Epithelial cell of proximal tubule (primary cell): ENCODE measurements around the gene DENND1A. TPM values are rescaled to one million over a fixed set of nuclear protein-coding genes. Genes with fewer than 3 reads are reported as not detected.

Experiments
- DNase-seq: peaks from one replicate; pipeline ENCODE4 v3.0.0-alpha.2; 2011; ENCODE audit warnings: low read depth
- H3K4me3 ChIP-seq: 2 replicates; pipeline ENCODE4 v1.5.1; 2011; ENCODE audit warnings: low read depth, mild to moderate bottlenecking, low read length
- total RNA-seq: library from RNA; depleted of rRNA; stranded (reverse); fragments of >200 nt; gene quantifications from 2 replicates; pipeline ENCODE4 v1.2.3, GENCODE V29; 2015
- TF ChIP-seq, protein P1 (sequence below): conservative IDR thresholded peaks from 2 replicates; pipeline ENCODE4 v1.5.1; 2012; ENCODE audit warnings: low read depth, mild to moderate bottlenecking, low read length

Gene DENND1A
- total RNA-seq, 1 donor from 2014 or later = 26.6 TPM

DNA sequence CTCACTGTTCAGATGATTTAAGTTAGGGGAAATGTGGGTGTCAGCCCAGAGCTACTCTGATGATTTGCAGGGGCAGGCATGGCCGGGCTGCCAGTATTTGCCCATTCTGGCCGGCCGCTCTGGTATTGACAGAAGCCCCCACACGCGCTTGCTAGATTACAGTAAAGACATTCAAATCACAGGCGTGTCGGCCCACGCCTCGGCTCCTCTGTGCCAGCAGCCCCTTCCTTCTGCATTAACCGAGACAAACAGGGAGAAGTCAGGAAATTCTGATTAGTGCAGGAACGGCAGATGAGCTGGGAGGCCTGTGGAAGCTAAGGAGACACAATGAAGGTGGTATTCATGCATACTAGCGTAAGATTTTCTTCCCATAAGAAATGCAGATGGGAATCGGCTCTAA, 460.6 kb downstream of the DENND1A start:
- DNase-seq = no peak
- TF ChIP-seq, protein P1, sequence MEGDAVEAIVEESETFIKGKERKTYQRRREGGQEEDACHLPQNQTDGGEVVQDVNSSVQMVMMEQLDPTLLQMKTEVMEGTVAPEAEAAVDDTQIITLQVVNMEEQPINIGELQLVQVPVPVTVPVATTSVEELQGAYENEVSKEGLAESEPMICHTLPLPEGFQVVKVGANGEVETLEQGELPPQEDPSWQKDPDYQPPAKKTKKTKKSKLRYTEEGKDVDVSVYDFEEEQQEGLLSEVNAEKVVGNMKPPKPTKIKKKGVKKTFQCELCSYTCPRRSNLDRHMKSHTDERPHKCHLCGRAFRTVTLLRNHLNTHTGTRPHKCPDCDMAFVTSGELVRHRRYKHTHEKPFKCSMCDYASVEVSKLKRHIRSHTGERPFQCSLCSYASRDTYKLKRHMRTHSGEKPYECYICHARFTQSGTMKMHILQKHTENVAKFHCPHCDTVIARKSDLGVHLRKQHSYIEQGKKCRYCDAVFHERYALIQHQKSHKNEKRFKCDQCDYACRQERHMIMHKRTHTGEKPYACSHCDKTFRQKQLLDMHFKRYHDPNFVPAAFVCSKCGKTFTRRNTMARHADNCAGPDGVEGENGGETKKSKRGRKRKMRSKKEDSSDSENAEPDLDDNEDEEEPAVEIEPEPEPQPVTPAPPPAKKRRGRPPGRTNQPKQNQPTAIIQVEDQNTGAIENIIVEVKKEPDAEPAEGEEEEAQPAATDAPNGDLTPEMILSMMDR = no peak
- no peak overlapping the region for H3K4me3 ChIP-seq

DNA sequence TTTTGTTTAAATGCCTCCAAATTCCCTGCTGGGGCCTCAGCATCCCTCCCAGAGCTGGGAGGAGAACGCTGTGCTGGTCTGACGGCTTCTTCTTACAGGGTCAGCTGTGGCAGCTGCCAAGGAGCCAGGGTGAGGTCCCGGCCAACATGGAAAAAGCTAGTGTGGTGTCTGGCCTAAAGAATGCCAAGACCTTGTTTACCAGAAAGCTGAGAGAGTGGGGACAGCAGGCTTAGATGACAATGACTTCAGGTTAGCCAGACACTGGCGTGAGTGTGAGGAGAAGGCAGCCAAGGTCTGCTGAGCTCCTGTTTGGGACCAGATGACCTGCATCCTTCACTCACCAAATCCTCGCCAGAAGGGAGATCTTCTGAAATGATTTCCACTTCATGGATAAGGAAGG, 461.4 kb downstream of the DENND1A start:
- no peak for DNase-seq
- H3K4me3 ChIP-seq = no peak overlapping the region
- TF ChIP-seq, protein P1 = no peak

DNA sequence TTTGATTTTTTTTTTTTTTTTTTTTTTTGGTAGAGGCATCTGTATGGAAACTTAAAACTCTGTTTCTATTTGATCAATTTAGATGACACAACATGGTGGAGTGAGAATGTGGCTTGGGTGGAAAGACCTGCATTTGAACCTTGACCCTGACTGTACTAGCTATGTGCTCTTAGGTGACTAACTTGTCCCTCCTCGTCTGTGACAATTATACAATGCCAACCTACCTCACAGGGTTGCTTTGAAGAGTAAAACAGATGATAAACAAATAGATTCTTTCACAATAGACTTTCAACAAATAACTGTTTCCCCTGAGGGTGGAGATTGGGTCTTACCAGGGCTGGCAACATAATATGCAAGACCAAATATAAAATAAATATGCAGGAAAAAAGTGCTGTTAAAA, 464.6 kb downstream of the DENND1A start:
- H3K4me3 ChIP-seq = no peak overlapping the region
- TF ChIP-seq, protein P1 = no peak
- no peak for DNase-seq

DNA sequence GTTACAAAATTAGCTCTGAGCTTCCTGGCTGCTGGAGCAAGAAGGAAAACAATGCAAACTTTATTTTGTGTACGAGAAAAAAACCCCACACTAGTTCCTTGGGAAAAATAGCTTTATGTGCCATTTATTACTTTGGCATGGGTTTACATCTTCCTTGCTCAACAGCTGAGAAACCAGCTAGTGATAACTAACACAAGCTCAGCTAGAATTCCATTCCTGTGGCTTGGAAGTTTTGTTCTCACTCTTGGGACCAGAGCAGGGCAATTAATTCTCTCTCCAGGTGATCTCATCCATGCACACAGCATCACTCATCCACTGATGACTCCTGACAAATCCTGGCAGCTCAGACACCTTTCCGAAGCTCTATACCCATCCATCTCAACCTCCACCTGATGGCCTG, 469.8 kb downstream of the DENND1A start:
- no peak overlapping the region for H3K4me3 ChIP-seq
- TF ChIP-seq, protein P1 = no peak
- DNase-seq = no peak

DNA sequence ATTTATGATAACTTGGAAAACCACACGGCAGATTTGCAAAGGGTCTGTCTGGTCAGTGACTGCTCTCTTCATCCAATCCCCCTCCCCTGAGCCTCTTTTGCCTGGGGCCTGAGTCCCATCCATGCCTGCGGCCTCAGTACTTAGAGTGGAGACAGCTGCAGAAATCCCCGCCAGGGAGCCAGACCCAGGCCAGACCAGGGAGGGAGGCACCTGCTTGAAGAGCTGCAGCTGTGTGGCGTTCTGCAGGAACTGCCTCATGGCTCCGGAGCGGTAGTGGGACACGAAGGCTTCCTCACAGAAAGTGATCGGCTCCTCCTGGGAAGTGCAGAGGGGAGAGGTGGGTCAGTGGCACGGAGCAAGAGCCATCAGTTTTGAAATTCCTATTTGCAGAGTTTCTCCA, 472.3 kb downstream of the DENND1A start:
- DNase-seq = no peak
- H3K4me3 ChIP-seq = no peak overlapping the region
- TF ChIP-seq, protein P1 = no peak

DNA sequence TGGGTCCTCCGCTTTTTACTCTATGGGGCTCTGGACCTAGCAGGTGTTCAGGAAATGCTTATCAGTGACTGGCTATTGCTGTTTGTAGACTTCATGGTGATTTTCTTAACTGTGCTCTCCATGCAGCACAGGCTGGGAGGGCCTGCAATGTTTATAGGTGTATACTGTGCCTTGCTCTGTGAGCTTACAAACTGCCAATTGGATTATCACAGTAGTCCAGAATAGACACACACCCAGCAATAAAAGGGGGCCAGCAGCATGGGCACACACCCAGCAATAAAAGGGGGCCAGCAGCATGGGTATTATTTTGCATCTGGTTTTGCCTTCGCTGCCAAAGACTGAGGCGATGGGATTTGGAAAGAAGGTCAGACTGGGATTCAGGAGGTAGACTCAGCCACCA, 473.9 kb downstream of the DENND1A start:
- TF ChIP-seq, protein P1 = no peak
- H3K4me3 ChIP-seq = no peak overlapping the region
- DNase-seq = no peak

DNA sequence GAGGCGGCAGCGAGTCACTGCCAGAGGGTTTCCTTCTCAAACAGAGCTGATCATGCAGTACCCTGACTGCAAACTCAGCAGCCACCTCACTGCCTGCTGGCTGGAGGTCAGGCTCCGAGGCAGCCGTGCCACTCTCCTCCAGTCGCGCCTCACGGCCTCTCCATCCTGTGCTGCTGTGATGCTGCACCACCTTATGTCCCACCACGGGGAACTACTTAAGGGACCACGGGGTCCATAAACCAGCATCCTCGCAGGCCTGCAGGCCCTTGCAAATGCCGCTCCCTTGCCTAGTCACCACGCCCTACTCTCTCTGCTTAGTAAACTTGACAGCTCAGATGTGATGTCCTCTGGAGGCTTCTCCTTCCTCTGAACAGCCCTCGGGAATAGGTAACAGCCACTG, 474.7 kb downstream of the DENND1A start:
- DNase-seq = no peak
- H3K4me3 ChIP-seq = no peak overlapping the region
- TF ChIP-seq, protein P1 = no peak
